Small intestine (tissue), 7 donors: ENCODE data around the gene PLXNA4. TPM values are rescaled to one million over a fixed set of nuclear protein-coding genes. Genes with fewer than 3 reads are reported as not detected.

ENCODE experiments used
- DNase-seq, 2 donors: peaks; one replicate each; pipeline versions ENCODE4 v3.0.0 to v3.0.0-alpha.2; 2013
- FAIRE-seq: peaks from 2 replicates; lab custom pipeline; 2012; peaks lifted over from hg19 to GRCh38; lab: Jason Lieb, UNC
- H3K27ac ChIP-seq, 3 donors: one replicate each; pipeline ENCODE4 v1.5.1; 2013; ENCODE audit warnings: low read length in 2 of 3, mild to moderate bottlenecking in 2 of 3, control low read depth in 1 of 3, inconsistent platforms in 1 of 3, low read depth in 1 of 3, moderate library complexity in 1 of 3
- H3K27me3 ChIP-seq, 3 donors: one replicate each; pipeline ENCODE4 v1.6.1; 2013; ENCODE audit warnings: low read length in 3 of 3, inconsistent platforms in 1 of 3; ENCODE audit not compliant: control insufficient read depth in 3 of 3, insufficient read depth in 3 of 3
- H3K36me3 ChIP-seq, 3 donors: one replicate each; pipeline ENCODE4 v1.6.1; 2013; ENCODE audit warnings: low read length in 3 of 3, inconsistent platforms in 1 of 3, low read depth in 1 of 3, mild to moderate bottlenecking in 1 of 3, moderate library complexity in 1 of 3; ENCODE audit not compliant: control insufficient read depth in 3 of 3, insufficient read depth in 2 of 3
- H3K4me1 ChIP-seq, 3 donors: one replicate each; pipeline ENCODE4 v1.6.1; 2013; ENCODE audit warnings: low read length in 2 of 3, inconsistent platforms in 1 of 3, low read depth in 1 of 3, mild to moderate bottlenecking in 1 of 3, moderate library complexity in 1 of 3; ENCODE audit not compliant: control insufficient read depth in 3 of 3, insufficient read depth in 2 of 3
- H3K4me3 ChIP-seq, 3 donors: one replicate each; pipeline ENCODE4 v1.5.1; 2013; ENCODE audit warnings: low read length in 3 of 3, control low read depth in 1 of 3, inconsistent platforms in 1 of 3, low read depth in 1 of 3, mild to moderate bottlenecking in 1 of 3, moderate library complexity in 1 of 3
- H3K9me3 ChIP-seq, 2 donors: one replicate each; pipeline ENCODE4 v1.6.1; 2013; ENCODE audit warnings: low read depth in 1 of 2, low read length in 1 of 2; ENCODE audit not compliant: control insufficient read depth in 2 of 2, insufficient read depth in 1 of 2
- WGBS, 3 donors: extraction: QIAGEN DNeasy Blood & Tissue Kit; methylation state at CpG; one replicate each; pipeline ENCODE4 v1.1.7; 2013; 5-methylcytosine and 5-hydroxymethylcytosine counted together
- polyA plus RNA-seq, 4 donors: library from polyadenylated mRNA; stranded (reverse) in 3 of 4; unstranded in 1 of 4; fragments of 200-250 nt in 3 of 4; fragments of 120-200 nt in 1 of 4; gene quantifications; one replicate each; pipeline versions ENCODE4 v1.2.1 to v1.2.3, GENCODE V29; 2013
- donor health status: healthy with polysubstance abuse.
- donor health status: control.
- donor health status: control.
- donor health status: Bipolar disorder and iron deficiency.
- donor health status: healthy.

PLXNA4 gene
- polyA plus RNA-seq, 4 donors: under 0.01 to 3.9 (median 1.2) TPM; not detected in 1

GRCh38 chr7:132557489-132558044 is 18.7 kb downstream of the PLXNA4 start:
- H3K4me3 ChIP-seq: no peak overlapping the region
- H3K27me3 ChIP-seq: peaks cover 0 to 21% (median 0%) of the 10 kb centered on the region in 3 donors
- DNase-seq (no peak), FAIRE-seq (no peak)
- H3K36me3 ChIP-seq: no peaks in the 10 kb centered on the region
- H3K27ac ChIP-seq: no peak overlapping the region
- no peaks in the 10 kb centered on the region for H3K4me1 ChIP-seq
- H3K9me3 ChIP-seq: peaks cover 0 to 6% of the 10 kb centered on the region in 2 donors
- WGBS, 3 donors: 56 to 65% (median 61%) methylated on average over 3 of the region's 3 CpGs

DNA sequence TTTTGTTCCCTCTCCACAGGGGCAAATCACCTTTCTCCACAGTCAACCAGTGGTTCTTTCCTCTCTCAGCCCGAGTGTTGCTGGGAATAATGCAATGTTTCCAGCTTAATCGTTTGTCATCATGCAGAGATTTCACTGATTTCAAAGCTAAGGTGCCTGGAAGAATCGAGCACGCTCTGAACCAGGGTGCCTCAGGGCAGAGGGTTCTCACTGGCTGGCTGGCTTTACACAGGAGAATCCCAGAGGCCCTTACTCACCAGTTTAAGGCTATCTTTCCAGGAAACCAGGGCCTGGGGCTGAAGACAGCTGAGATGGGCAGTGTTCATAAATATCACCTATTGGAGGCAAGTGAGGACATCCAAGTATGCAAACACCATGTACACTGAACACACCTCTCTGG is 21.8 kb downstream of the PLXNA4 start:
- H3K4me3 ChIP-seq: no peak overlapping the region
- no peak overlapping the region for H3K27ac ChIP-seq
- H3K9me3 ChIP-seq: peaks cover 0 to 24% of the 10 kb centered on the region in 2 donors
- no peaks in the 10 kb centered on the region for H3K36me3 ChIP-seq
- WGBS, 3 donors: 71 to 78% (median 77%) methylated on average over 4 of the region's 4 CpGs
- H3K4me1 ChIP-seq: no peaks in the 10 kb centered on the region
- no peak for DNase-seq
- no peak for FAIRE-seq
- H3K27me3 ChIP-seq: peaks cover 0 to 23% (median 3%) of the 10 kb centered on the region in 3 donors

DNA sequence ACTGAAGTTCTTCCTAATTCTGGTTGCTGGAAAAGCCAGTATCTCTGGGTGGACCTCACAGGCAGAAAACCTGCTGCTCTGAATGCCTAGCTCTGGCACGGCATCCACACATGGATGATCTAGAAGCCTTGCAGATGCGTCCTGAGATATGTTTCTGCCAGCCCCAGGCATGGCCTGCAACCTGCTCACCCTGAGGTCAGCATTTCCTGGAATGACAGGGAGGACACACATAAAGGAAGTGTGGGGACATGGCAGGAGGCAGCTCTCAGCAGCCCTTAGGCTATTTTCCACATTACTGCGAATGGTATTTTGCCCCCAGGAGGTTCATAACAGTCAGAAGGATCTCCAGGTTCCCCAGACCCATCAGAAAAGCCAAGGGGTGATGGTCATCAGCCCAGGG is 23.2 kb downstream of the PLXNA4 start:
- WGBS, 3 donors: 74 to 87% (median 77%) methylated on average over 3 of the region's 3 CpGs
- Histone ChIP-seq H3K4me3 (no peak overlapping the region), H3K4me1 (no peaks in the 10 kb centered on the region), H3K27me3 (peaks cover 0 to 12% (median 3%) of the 10 kb centered on the region in 3 donors), H3K36me3 (no peaks in the 10 kb centered on the region), H3K9me3 (peaks cover 0 to 24% of the 10 kb centered on the region in 2 donors), H3K27ac (no peak overlapping the region)
- no peak for DNase-seq
- FAIRE-seq: no peak

DNA sequence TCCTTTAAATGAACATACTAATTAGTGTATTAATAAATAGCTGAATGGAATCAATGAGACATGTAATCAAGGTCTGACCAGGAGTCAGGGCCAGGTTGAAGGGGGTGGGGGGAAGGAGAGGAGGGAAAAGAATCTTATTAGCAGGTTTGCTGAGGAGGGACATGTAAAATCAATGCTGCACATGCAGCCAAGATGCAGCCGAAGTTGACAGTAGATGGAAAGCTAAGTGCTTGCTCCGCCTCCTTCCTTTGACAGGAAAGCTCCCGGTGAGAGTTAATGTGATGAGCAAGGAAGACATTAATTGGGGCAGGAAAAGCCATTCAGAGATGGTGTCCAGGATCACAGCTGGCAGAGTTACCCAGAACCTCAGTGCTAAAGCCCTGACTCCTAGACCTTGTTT is 24.4 kb downstream of the PLXNA4 start:
- no peaks in the 10 kb centered on the region for H3K36me3 ChIP-seq
- FAIRE-seq: no peak
- peaks cover 0 to 24% of the 10 kb centered on the region in 2 donors for H3K9me3 ChIP-seq
- 57 to 77% (median 67%) methylated on average over 3 of the region's 3 CpGs for WGBS, 3 donors
- H3K4me3 ChIP-seq: no peak overlapping the region
- H3K4me1 ChIP-seq: no peaks in the 10 kb centered on the region
- DNase-seq: no peak
- no peak overlapping the region for H3K27ac ChIP-seq
- peaks cover 0 to 12% (median 3%) of the 10 kb centered on the region in 3 donors for H3K27me3 ChIP-seq

DNA sequence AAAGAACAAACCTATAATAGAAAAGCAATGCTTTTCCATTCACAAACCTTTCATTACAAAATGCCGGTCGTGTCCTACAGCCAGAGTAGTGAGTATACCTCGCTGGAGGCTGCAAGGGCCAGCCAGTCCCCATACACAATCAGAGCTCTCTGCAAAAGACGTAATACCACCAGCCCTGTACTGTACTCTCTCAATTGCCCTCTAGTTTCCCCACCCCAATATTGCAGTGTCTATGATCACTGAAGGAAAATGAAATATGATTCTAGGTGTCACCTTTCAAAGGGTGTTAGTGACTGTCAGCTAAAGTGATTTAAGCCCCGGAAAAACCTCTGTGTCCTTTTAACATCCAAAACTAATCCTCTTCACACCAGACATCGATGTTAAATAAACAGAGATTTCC is 24.8 kb downstream of the PLXNA4 start:
- Histone ChIP-seq H3K9me3 (peaks cover 0 to 24% of the 10 kb centered on the region in 2 donors), H3K4me1 (no peaks in the 10 kb centered on the region), H3K4me3 (no peak overlapping the region), H3K27me3 (peaks cover 0 to 12% (median 3%) of the 10 kb centered on the region in 3 donors), H3K27ac (no peak overlapping the region), H3K36me3 (no peaks in the 10 kb centered on the region)
- DNase-seq (no peak), FAIRE-seq (no peak)
- 83 to 85% (median 84%) methylated on average over 6 of the region's 6 CpGs for WGBS, 3 donors

GRCh38 chr7:132548489-132549078 is 27.7 kb downstream of the PLXNA4 start:
- 54 to 60% (median 55%) methylated on average over 4 of the region's 4 CpGs for WGBS, 3 donors

DNA sequence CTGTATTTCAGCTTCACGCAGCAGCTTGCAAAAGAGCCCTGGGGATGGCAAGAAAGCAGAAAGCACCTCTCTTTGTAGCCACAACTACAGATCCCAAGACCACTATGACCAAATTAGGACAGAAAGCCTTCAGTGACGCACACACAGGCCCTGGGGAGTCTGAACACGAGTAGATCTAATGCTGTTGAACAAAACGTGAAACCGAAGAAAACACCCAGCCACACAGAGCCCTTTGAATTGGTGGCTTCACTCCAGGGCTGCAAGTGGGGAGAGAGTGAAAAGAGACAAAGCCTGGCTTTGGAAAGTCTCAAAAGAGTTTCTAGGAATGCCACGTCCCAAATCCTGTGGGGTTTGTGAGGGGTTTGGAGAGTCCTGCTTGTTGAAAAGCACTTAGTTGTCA is 28.4 kb downstream of the PLXNA4 start:
- Histone ChIP-seq H3K4me1 (no peaks in the 10 kb centered on the region), H3K9me3 (peaks cover 0 to 19% of the 10 kb centered on the region in 2 donors), H3K27ac (no peak overlapping the region), H3K27me3 (peaks cover 0 to 6% (median 3%) of the 10 kb centered on the region in 3 donors), H3K36me3 (no peaks in the 10 kb centered on the region), H3K4me3 (no peak overlapping the region)
- WGBS, 3 donors: 85 to 87% (median 85%) methylated on average over 6 of the region's 6 CpGs
- DNase-seq (no peak), FAIRE-seq (no peak)

More at GRCh38 chr7:132548489-132549078, 27.7 kb downstream of the PLXNA4 start:
- Histone ChIP-seq H3K36me3 (no peaks in the 10 kb centered on the region), H3K9me3 (peaks cover 0 to 24% of the 10 kb centered on the region in 2 donors), H3K27me3 (peaks cover 0 to 9% (median 3%) of the 10 kb centered on the region in 3 donors), H3K27ac (no peak overlapping the region), H3K4me3 (no peak overlapping the region), H3K4me1 (no peaks in the 10 kb centered on the region)
- FAIRE-seq (no peak), DNase-seq (no peak)

GRCh38 chr7:132546366-132547127 is 29.7 kb downstream of the PLXNA4 start:
- 65 to 82% (median 80%) methylated on average over 1 of the region's 1 CpG for WGBS, 3 donors
- no peak for FAIRE-seq

More at GRCh38 chr7:132546366-132547127, 29.7 kb downstream of the PLXNA4 start:
- H3K4me3 ChIP-seq: no peak overlapping the region
- H3K9me3 ChIP-seq: peaks cover 0 to 17% of the 10 kb centered on the region in 2 donors
- no peak for DNase-seq
- H3K36me3 ChIP-seq: no peaks in the 10 kb centered on the region
- H3K27ac ChIP-seq: no peak overlapping the region
- no peaks in the 10 kb centered on the region for H3K4me1 ChIP-seq
- peaks cover 0 to 6% (median 3%) of the 10 kb centered on the region in 3 donors for H3K27me3 ChIP-seq
